NCI-H2029 (cell line): Measurements from ENCODE around the gene HBS1L.

Source experiments
- DNase-seq: peaks from one replicate; lab custom pipeline; 2025; lab: John Stamatoyannopoulos, UW

Gene HBS1L

DNA sequence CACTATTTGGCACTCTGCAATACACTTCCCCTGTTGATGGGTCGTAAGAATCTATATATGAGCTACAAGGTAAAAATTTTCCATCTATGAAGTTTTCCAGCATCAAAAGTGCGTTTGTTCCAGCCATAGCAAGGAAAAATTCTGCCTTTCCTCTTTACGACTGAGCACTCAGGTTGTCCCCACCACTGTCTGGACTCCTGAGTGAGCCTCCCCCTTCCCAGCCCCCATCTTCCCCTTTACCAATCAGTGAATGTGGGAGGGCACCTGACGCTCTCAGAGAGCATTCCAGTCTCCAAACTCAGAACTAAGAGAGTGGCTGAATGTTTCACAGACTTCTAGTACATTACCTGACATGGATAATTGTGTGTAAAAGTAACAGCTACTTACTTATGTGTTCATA, 104.7 kb downstream of the HBS1L start, which contains the start of gene ALDH8A1:
ALDH8A1 (minus strand) TSS at position 175 of the 400 bp plus-strand sequence; CDS start at position 127, 48 bp downstream.
- DNase-seq: no peak

DNA sequence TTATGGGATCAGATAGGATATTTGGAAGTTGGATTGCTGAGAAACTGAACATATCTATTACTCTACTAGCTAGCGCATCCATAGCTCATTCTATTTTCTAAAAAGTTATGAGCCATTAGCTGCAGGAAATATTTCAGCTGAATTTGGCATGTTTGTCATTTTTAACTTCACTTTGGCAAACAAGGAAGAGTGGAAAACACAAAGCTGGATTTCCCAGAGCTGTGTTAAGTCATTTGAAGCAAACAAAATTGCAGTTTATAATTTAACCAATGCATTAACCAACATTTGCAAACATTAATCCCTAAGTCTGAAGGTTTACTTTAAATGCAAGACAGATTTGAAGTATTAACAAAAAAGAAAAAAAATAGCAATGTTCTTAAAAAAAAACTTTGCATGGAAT, 105.9 kb downstream of the HBS1L start:
- DNase-seq: no peak

GRCh38 chr6:134948142-134948541, 106.5 kb downstream of the HBS1L start:
- DNase-seq: no peak

DNA sequence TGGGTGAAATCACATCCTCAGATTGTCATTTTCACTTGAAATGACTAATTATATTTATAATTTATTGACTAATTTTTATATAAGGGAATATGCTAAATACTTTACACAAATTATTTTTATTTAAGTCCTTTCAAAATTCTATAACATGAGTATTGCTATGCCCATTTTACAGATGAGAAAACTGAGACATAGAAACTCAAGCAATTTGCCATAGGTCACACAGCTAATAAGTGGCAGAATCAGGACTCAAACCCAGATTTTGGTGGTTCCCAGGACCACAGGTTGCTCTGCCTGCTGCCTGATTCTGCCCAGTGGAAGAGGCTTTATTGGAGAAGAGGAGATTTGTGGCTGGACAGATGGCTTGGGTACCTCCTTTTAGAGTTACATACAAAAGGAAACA, 109.6 kb downstream of the HBS1L start:
- DNase-seq: no peak

GRCh38 chr6:134943522-134944111, 111.0 kb downstream of the HBS1L start:
- DNase-seq: no peak

DNA sequence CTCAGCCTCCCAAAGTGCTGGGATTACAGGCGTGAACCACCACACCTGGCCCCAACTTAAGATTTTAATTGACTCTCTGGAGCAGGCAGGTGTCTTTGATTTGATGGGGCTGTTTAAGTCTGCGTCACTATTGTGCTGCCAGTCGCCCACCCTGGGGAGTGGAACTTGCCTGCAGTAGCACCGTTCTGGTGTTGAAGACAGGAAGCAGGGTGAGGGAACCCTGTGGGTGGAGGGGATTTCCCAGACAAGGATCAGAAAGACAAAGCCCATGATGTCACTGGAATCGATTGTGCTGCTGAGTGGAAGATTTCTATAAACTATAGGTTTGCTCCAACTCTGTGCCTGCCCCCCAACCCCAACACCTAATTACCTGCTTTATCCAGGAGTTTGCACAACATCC, 115.7 kb downstream of the HBS1L start:
- no peak for DNase-seq

DNA sequence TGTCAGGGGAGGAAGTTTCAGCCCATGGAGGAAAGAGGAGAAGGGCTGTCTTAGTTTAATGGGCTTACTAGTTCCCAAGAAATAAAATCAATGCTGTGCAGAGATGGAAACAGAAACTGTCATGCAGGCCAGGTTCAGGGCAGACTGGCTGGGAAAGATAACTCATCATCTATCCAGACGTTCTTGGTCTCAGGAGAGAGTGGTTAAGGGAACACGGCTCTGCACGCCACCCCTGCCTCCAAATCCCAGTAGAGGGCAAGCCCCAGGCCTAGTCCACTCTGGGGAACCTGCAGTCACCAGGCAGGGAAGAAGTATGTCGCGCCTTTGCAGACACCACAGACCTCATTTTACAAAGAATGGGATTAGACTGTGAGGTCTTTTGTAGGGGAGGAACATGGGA, 117.2 kb downstream of the HBS1L start:
- no peak for DNase-seq

DNA sequence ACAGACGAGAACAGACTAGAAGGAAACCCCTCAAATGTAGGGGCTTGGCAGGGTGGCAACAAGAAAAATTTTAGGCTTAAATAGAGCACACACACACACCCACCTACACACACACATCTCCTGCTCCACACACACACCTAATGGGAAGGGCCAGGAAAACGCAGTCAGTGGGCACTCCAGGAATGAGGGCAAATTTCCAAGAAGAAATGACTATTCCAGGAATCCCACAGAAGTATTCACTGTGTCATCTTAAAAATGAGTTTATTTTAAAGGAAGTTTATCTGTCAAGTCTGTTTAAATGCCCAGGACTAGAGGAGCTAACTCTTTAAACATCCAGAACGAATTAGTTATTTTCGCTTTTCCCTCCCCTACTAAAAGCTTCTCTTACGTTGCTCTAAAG, 117.7 kb downstream of the HBS1L start:
- DNase-seq: no peak

DNA sequence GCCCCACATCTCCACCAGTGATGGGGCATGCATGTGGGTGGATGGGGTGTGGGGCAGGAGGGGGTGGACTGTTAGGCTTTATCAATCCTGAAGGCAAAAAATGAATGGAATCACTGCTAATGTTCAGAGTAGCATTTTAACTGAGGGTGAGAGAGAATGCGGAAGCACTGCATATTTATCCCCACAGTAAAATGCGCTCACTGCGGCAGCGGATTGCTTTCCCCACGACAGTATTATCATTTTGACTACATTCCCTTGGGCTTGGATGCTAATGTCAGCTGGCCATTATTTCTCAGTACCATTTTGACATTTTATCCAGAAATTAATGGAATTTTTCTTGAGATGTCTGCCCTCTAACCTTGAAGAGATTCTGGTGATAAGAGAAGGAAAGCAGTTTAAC, 118.1 kb downstream of the HBS1L start:
- no peak for DNase-seq

GRCh38 chr6:134934793-134935485, 119.7 kb downstream of the HBS1L start:
- no peak for DNase-seq

GRCh38 chr6:134932535-134933470, 121.8 kb downstream of the HBS1L start:
- DNase-seq: no peak

DNA sequence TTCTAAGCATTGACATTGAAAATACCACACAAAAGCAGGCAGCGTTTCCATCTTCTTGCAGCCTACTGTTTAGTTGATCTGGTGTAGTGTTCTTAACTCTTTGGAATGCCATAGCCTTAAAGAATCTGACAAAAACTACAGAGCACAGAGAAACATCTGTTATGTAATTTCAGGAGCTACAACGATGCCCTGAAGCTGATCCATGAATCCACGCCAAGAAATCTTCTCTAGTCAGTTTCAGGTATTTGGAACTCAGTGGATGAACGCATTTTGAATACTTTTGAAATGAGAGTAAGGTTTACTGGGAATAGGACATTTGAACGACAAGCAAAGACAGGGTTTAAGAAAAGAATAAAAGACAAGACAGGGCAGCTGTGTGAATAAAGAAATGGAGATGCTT, 122.5 kb downstream of the HBS1L start:
- no peak for DNase-seq

GRCh38 chr6:134930463-134930862, 124.2 kb downstream of the HBS1L start:
- no peak for DNase-seq

DNA sequence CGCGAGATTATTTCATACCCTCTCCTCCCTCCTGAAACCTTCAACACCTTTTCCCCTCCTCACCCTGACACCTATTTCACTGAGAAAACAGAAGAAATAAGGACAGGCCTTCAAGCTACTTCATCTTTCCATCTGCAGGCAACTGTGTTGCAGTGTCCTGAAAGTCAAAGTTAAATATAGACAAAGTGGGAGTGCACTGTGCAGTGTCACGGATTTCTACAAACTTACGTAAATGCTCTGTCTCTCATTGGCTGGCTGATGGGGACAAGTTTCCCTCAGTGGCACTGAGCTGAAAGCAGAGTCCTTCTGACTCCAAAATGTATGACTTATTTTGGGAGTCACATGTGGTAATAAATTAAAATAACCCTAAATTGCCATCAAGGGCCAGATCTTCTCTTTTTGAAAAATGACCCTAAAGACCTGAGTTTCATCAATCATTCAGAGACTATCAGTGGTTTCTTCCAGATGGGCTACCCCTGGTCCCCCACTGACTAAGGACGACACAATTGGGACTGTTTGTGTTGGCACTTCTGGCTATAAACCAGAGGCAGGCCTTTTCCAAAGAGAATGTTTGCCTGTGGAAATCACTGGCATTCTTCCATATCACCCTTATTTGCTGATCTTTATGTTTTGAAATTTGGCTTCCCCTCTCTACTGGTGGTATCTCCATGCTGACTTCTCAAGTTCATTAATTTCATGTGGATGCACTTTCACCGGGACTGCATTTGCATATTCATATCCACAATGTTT, 126.3 kb downstream of the HBS1L start:
- DNase-seq: no peak

- DNase-seq: no peak
These were observed 128.8 kb downstream of the HBS1L start for GRCh38 chr6:134925800-134926199.

GRCh38 chr6:134921721-134922261, 132.8 kb downstream of the HBS1L start:
- no peak for DNase-seq

DNA sequence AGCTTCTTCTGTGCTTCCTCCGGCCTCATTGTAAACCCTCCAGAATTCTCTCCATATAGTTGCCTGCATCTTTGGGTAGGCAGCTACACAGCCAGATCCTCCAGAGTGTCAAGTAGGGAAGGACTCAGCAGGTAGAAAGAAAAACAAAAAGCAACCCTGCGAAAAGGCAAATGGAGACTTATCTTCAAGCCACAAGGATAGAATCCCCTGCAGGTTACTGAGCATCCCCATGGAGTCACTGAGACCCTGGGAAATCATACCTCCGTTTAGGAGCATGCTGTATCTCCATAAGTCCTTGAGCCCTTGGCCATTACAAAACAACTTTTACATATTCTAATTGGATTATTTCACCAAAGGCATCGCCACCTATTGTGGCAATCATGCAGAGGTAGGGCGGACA, 133.3 kb downstream of the HBS1L start:
- no peak for DNase-seq

DNA sequence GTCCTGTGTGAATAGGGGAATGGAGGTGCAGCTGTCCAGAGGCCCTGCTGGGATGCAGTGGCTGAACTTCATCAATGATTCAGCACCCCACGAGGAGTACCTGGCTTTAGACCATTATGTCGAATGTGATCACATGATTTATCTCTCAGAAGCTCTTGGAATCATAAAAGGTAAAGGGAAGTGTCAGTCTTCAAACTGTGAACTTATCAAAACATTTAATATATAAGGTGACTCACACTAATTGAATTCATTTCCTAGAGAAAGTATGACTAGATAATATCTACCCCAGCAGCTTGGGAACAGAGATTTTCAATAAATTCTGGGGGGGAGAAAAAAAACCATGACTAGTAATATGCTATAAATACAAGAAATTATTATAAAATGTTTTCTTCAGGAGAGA, 134.2 kb downstream of the HBS1L start:
- DNase-seq: no peak

DNA sequence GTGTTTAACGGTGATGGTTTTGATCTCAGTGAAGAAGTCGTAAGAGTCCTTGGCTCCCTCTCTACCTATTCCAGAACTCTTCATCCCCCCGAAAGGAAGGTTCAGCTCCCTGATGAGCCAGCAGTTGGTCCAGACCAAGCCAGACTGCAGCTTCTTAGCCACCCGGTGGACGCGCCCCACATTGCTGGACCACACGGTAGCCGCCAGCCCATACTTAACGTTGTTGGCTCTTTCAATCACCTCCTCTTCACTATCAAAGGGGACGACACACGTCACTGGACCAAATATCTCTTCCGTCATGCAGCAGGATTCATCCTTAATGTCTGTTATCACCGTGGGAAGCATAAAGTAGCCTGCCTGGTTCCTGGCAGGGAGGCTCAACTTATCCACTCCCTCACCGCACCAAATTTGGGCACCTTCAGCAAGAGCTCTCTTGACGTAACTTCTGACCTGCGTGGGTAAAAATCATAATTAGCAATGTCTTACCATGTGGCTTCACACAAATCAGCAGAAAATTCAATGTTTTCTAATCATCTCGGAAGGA, 136.1 kb downstream of the HBS1L start:
- DNase-seq: no peak

- no peak for DNase-seq
These were observed 143.1 kb downstream of the HBS1L start for GRCh38 chr6:134911547-134911946.

DNA sequence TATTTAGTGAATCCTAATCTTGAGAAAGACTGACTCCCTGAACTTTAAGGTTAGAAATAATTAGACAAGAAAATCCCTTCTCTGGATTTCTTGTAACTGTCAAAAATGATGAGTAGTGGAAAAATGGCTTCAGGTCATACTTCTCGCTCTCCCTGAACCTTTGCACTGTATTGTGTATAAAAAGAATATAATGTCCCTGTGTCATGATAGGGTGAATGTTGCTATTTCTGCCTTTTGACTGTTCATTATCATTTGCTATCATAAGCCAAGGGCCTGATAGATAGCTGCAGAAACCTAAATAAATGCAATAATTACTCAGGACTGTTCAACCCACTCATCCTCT, 144.1 kb downstream of the HBS1L start:
- no peak for DNase-seq
